ENCODE data around the gene GRP.
"Not testable (repeated sequence)": the region's sequence is repeated elsewhere in the genome, so short reads cannot be mapped to it uniquely, and the experiment has no call there.

Gene GRP

DNA sequence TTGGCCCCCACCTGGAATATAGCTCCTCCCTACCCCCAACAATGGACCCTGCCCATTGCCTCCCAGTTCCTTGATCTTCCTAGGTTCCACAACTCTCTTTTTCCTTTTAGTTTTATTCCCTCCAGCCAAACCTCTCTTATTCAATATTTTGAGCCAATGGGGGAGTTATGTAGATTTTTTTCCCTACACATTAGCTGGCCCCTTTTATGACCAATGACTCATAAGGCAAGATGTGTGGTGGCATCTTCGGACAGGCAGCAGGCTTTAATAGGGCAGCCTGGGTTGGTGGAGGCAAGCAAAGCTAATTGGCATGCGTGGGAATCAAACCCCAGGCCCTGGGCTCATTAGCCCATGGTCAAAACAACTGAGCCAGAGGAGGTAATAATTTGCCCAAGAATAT is 9.2 kb downstream of the GRP start:
- DNase-seq (ENCODE audit: low read depth): no peak

GRCh38 chr18:59229701-59230443 is 9.9 kb downstream of the GRP start:
- DNase-seq (ENCODE audit: low read depth): no peak

GRCh38 chr18:59231114-59231513 is 11.2 kb downstream of the GRP start:
- no peak for DNase-seq (ENCODE audit: low read depth)

- no peak for DNase-seq (ENCODE audit: low read depth)
Measured at GRCh38 chr18:59231877-59232276, 11.9 kb downstream of the GRP start.

GRCh38 chr18:59232309-59233016 is 12.5 kb downstream of the GRP start:
- DNase-seq (ENCODE audit: low read depth): no peak

DNA sequence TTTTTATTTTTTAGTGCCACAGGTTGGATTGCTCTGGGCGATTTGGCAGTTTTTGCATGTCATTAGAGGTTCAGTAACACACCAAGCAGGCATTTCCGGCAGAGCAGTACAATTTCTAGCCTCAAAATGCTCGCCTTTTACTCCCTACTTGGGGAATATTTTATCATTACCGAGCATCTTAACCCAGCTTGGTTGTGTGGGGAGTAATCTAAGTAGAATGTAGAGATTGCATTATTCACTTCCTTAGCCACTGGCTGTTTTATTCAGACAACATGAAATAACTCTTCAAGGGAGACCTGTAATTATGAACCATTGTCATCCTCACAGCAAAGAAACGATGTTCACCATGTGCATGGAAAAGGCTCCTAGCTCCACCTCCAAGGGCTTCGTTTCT is 13.1 kb downstream of the GRP start:
- DNase-seq (ENCODE audit: low read depth): no peak

DNA sequence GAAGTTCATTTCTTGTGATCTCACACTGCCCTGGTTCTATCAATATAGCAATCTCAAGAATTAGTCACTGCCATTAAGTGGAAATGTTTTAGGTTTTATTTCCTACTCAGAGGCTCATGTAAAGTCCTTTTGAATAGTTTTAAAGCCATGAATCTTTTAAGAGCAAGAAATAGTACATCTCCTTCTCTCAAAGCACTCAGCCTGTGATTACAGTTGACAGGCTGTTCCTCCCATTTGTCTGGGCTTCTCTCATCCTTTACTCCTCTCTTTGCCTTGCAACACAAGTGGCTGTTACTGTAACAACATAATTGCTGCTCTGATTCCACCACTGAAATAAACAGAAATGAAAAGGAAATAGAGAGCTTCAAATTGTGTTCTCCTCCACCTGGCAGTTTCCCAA is 18.4 kb downstream of the GRP start:
- no peak for DNase-seq (ENCODE audit: low read depth)

DNA sequence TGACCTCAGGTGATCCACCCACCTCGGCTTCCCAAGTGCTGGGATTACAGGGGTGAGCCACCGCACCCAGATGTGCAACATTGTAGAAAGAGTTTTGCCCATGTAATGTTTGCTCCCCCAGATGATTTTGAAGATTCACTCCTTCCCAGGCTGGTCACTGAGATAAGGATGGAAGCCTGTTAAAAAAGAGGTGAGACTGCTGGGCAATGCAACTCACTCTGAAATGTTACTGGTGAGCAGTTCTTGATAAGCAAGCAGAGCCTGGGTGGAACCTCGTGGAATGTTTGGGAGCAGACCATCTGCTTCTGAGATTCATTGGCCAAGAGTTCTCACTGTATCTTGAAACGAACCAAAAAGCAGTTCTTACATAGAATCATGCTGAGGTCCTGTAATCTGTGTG is 19.7 kb downstream of the GRP start:
- DNase-seq (ENCODE audit: low read depth): no peak

DNA sequence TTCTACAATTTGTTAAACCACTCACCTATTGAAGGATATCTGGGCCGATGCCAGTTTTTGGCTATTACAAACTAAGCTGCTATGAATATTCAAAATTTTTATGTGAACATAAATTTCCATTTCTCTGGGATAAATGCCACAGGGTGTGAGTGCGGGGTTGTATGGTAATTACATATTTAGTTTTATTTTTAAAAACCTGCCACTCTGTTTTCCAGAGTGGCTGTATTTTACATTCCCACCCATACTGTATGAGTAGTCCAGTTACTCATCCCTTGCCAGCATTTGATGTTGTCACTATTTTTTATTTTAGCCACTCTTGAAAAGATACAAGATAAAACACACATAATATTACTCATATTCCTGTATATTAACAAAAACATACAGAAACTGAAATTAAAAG is 22.9 kb downstream of the GRP start:
- no peak for DNase-seq (ENCODE audit: low read depth)

GRCh38 chr18:59246796-59247195 is 26.8 kb downstream of the GRP start:
- DNase-seq (ENCODE audit: low read depth): no peak

- no peak for DNase-seq (ENCODE audit: low read depth)
Measured at GRCh38 chr18:59249199-59249774, 29.3 kb downstream of the GRP start.

DNA sequence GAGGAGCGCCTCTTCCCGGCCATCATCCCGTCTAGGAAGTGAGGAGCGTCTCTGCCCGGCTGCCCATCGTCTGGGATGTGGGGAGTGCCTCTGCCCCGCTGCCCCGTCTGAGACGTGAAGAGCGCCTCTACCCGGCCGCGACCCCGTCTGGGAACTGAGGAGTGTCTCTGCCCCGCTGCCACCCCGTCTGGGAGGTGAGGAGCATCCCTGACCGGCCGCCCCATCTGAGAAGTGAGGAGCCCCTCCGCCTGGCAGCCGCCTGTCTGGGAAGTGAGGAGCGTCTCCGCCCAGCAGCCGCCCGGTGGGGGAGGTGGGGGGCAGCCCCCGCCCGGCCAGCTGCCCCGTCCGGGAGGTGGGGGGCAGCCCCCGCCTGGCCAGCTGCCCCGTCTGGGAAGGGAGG is 35.5 kb downstream of the GRP start:
- DNase-seq (ENCODE audit: low read depth): not testable (repeated sequence)

DNA sequence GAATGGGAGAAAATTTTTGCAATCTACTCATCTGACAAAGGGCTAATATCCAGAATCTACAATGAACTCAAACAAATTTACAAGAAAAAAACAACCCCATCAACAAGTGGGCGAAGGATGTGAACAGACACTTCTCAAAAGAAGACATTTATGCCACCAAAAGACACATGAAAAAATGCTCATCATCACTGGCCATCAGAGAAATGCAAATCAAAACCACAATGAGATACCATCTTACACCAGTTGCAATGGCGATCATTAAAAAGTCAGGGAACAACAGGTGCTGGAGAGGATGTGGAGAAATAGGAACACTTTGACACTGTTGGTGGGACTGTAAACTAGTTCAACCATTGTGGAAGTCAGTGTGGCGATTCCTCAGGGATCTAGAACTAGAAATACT is 41.9 kb downstream of the GRP start:
- not testable (repeated sequence) for DNase-seq (ENCODE audit: low read depth)

DNA sequence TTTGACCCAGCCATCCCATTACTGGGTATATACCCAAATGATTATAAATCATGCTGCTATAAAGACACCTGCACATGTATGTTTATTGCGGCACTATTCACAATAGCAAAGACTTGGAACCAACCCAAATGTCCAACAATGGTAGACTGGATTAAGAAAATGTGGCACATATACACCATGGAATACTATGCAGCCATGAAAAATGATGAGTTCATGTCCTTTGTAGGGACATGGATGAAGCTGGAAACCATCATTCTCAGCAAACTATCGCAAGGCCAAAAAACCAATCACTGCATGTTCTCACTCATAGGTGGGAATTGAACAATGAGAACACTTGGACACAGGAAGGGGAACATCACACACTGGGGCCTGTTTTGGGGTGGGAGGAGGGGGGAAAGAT is 42.3 kb downstream of the GRP start:
- DNase-seq (ENCODE audit: low read depth): not testable (repeated sequence)

- no peak for DNase-seq (ENCODE audit: low read depth)
Measured at GRCh38 chr18:59263661-59264060, 43.7 kb downstream of the GRP start.

- DNase-seq (ENCODE audit: low read depth): no peak
Measured at GRCh38 chr18:59264121-59264571, 44.2 kb downstream of the GRP start.

DNA sequence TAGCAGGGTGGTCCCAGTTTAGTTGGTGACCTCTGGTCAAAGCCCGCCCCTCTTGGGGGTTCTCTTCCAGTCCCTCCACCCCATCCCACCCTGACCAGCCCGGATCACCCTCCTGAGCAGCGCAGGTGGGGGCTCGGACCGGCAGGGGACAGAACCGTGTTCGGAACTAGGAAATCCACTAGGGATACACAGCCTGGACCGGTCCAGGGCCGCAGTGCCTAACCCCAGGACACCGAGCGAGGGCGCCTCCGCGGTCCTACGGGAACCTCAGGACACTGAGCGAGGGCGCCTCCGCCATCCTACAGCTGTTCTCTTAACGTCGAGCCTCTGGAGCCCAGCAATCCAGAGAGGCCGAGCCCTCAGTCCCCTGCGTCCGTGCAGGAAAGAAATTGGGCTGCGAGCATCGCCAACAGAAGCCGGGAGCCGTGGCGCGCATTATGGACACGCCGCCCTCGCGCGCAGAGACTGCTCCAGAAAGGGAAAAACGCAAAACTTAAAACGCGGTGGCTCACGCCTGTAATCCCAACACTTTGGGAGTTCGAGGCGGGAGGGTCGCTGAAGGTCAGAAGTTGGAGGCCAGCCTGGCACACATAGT is 44.8 kb downstream of the GRP start:
- DNase-seq (ENCODE audit: low read depth): no peak

DNA sequence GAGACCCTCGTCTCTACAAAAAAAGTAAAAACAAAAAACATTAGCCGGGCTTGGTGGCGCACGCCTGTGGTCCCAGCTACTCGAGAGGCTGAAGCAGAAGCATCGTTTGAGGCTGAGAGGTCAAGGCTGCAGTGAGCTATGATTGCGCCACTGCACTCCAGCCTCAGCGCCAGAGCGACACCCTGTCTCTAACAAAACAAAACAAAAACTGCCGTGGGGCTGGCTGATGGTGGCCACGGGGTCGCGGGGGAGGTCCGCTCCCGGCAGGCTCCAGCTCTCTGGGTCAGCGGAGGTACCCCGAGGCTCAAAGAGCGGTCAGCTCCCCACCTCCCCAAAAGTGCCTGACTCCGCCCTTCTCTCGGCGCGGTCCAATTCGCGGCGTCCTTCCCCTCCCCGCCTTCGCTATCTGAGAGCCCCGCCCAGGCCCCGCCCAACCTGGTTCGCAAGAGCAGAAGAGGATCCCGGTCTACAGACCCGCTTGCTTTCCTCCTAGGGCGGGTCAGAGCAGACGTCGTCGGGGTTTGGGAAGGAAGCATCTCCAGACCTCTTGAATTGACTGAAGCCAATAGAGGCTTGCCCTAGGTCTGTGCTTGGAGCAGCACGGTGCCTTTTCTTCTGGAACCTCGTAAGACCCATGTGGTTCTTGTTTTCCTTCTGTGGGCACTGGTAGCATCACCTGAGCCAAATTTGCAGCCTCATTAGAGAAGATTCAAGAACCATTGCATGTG is 45.5 kb downstream of the GRP start:
- DNase-seq (ENCODE audit: low read depth): no peak

- DNase-seq (ENCODE audit: low read depth): no peak
Measured at GRCh38 chr18:59265974-59266369, 46.0 kb downstream of the GRP start.

GRCh38 chr18:59266459-59266858 is 46.5 kb downstream of the GRP start:
- DNase-seq (ENCODE audit: low read depth): no peak

GRCh38 chr18:59266886-59267502 is 47.0 kb downstream of the GRP start:
- DNase-seq (ENCODE audit: low read depth): no peak
